Spleen (tissue), 7 donors: ENCODE measurements around the gene TRIM32.

Experiments
- CTCF ChIP-seq, 11 experiments: fragments of 200-600 bp in 7 of 11; fragments of 450-650 bp in 4 of 11; sonication (generic) in 4 of 11; IDR thresholded peaks in 8 of 11; conservative IDR thresholded peaks in 3 of 11; 1 replicate in 7 of 11; 2 replicates in 4 of 11; pipeline versions ENCODE4 v1.4.0 to v1.8.0; 2016 to 2021; ENCODE audit warnings: antibody characterized with exemption in 11 of 11, inconsistent platforms in 4 of 11, mild to moderate bottlenecking in 1 of 11
- POLR2A ChIP-seq, 3 donors: fragments of 450-650 bp; IDR thresholded peaks; one replicate each; pipeline ENCODE4 v1.5.1; 2017; ENCODE audit warnings: antibody characterized with exemption in 3 of 3, mild to moderate bottlenecking in 1 of 3
- donor health status: DM: no; HTN: no; CAD: no; lungs with moderate emphysema.
- donor health status: DM: no; HTN: no; CAD: no.
- donor health status: DM: no; HTN: no; CAD: no.

GRCh38 chr9:116704470-116704869 is 17.4 kb downstream of the TRIM32 start:
- no peak for TF ChIP-seq CTCF (IDR thresholded peaks at IDR 0.05 in 8 of 11, conservative IDR thresholded peaks at IDR 0.05 in 3 of 11)
- TF ChIP-seq POLR2A (IDR thresholded peaks at IDR 0.05): no peak
